ENCODE results near the gene XXYLT1.

The XXYLT1 gene

DNA sequence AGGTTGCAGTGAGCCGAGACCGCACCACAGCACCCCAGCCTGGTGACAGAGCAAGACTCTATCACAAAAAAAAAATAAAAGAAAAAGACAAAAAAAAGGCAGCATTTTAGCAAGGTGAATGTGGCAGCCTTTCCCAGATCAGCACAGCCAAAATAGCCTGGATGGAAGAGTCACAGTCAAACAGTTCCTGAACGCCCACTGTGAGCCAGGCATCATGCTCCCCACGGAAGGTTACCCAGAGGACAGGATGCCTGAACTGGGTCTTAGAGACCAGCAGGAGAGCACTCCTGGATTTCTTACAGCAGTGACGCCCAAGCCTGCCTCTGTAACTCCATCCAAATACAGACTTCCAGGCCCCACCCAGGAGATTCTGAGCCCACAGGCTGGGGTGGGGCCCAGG lies 4.5 kb downstream of the XXYLT1 start:
- no peak for DNase-seq

- DNase-seq = no peak
These were observed 5.5 kb downstream of the XXYLT1 start for GRCh38 chr3:195265363-195265976.

GRCh38 chr3:195263925-195264600 lies 6.9 kb downstream of the XXYLT1 start:
- no peak for DNase-seq

- no peak for DNase-seq
These were observed 7.6 kb downstream of the XXYLT1 start for GRCh38 chr3:195263193-195263924.

- no peak for DNase-seq
These were observed 9.0 kb downstream of the XXYLT1 start for GRCh38 chr3:195261925-195262324.

DNA sequence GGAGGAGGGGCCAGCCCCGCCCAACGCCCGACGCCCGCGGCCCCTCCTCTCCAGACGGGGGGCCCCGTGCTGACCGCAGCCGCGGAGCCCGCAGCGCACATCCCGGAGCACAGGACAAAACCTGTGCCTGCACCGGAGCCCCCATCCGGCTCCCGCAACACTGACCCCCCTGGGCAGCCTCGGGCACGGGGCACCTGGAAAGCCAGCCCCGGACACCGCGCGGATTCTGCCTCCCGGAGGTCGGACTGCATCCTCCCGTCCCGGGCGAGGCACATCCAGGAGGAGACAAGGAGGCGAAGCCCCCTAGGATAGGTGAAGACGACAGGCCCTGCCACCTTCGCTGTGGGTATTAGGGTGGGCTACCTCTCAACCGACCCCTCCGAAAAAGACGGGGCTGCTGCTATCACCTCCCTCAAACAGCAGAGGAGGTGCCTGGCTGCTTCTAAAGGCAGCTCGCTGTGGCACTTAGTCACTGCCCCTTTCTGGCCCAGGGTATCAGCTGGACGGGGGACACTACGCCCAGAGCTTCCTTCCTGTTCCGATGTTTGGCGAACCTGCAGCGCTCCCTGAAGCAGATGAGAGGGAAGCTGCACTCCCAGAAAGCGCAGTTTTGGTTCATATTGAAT lies 10.6 kb downstream of the XXYLT1 start:
- peak in 4 of 51 donors; percentile 30 to 65 (median 58) for DNase-seq

DNA sequence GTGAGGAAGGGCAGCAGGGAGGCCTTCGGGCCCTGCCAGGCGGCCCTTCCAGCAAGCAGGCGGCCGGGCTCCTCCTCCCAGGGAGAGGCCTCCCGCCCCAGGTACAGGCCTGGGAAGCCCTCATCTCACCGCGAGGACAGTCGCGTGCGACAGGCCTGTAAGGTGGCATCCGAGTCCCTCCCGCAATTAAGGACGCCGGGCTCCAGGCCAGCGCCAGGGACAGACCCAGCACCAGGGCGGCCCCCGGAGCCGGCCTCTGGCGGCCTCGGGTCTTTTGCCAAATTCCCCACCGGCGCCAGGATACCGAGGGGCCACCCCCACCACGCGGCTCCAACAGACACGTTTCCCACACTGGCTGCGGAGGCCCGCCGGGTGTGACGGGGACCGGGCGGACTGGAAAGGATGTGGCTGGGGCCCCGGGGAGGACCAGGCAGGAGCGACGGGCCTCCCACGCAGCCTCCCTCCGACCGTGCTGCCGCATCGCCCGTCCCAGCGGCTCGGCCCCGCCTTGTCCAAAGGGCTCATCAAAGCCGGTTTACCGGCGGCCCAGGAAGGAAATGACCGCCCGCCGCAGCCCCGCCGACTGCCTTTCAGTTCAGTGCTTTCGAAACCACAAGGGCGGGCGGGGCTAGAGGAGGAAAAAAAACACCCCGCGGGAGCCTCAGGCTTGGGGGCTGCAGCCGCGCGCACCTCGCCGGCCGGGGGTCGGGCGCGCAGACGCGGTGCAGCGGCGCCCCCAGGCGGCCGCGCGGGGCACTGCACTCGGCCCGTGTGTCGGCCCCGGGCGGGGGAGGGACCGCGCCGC lies 11.3 kb downstream of the XXYLT1 start:
- peak in 49 of 51 donors; percentile 32 to 84 (median 67) for DNase-seq

DNA sequence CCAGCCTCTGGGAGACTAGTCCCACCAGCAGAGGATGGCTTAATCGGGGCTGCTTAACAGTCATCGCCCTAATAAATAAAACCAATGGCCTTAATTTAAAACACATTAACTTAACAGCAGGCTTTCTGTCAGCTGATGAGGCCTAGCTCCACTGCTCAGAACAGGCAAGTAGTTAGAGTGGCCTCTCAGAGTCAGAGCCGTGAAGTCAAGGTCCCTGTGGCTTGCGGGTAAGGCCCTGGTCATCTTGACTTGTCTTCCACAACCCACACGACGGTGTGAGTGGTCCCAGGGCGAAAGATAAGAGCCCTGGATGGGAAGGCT lies 11.8 kb downstream of the XXYLT1 start:
- DNase-seq = peak in 3 of 51 donors; percentile 43 to 58 (median 56)

DNA sequence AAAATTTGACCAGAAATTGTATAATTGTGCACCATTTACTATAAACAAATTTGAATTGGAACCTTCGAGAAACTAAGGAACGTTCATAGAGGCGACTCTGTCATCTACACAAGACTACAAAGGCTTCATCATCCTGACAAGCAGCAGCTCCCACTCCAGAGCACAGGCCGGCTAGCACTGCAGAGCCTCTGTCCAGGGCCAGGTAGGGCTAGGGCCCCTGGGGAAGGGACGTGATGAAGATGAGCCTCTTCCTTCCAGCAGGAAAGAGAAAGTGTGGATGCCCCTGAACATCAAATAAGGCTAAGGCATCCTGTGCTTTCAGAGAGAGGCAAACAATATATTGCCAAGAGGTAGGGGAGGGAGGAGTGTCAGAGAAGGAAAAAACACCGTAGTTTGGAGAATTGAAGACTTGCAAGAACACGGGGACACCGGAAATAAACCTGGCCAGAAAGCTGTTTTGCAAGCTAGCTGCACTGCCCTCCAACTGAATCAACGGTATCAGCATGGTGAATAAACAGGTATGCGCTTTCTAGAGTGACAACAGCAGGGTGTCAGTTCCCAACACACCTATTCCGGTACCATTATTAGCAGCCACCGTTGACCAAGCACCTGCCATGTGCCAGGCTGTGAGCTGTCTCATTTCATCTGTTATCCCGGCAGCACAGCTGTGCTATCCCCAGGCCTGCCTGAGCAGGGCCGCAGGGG lies 12.4 kb downstream of the XXYLT1 start:
- DNase-seq = no peak

- no peak for DNase-seq
These were observed 13.2 kb downstream of the XXYLT1 start for GRCh38 chr3:195257454-195258448.

- DNase-seq = no peak
These were observed 14.1 kb downstream of the XXYLT1 start for GRCh38 chr3:195256639-195257453.

GRCh38 chr3:195255571-195256501 lies 15.1 kb downstream of the XXYLT1 start:
- no peak for DNase-seq

GRCh38 chr3:195255176-195255500 lies 15.8 kb downstream of the XXYLT1 start:
- no peak for DNase-seq

- DNase-seq = no peak
These were observed 16.3 kb downstream of the XXYLT1 start for GRCh38 chr3:195254454-195255175.

DNA sequence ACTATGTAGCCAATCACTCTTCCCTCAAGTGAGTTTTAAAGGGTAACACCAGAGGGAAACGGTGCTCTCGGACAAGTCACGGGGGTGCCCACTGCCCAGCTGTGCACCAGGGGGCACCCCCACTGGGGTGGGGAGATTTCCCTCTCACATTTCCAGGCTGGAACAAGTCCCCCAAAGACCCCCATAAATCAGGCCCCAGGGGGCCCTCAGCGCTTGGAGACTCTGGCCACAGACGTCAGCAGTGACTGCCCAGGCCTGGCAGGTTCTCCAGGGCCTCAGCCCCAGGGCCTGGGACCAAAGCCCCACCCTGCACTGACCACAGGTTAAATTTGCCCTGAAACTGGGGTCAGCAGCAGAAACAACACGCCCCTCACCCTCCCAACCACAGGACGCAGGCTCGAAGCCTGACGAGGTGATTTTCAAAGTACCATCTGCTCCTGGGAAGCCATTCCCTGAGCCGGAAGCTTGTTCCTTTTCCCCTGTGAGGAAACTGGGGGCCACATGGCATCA lies 17.0 kb downstream of the XXYLT1 start:
- DNase-seq = no peak

- DNase-seq = no peak
These were observed 19.5 kb downstream of the XXYLT1 start for GRCh38 chr3:195251336-195252065.
